PFSK-1 (cell line): ENCODE measurements around the gene OBP2B.

Experiments
- FOXP2 ChIP-seq: optimal IDR thresholded peaks from 2 replicates; pipeline ENCODE3; 2011; ENCODE audit warnings: borderline replicate concordance, control low read depth, inconsistent platforms; ENCODE audit not compliant: insufficient read depth; ENCODE audit errors: extremely low read length, extremely low read depth
- POLR2AphosphoS5 ChIP-seq: IDR thresholded peaks from 2 replicates; pipeline ENCODE4 v1.6.1; 2012; ENCODE audit warnings: low read depth, mild to moderate bottlenecking, control low read depth, low read length, moderate library complexity
- REST ChIP-seq, 2 experiments: IDR thresholded peaks; 2 replicates each; pipeline versions ENCODE4 v1.6.1 to v1.8.0; 2011 to 2012; ENCODE audit warnings: low read depth in 2 of 2, low read length in 2 of 2, control low read depth in 1 of 2, inconsistent platforms in 1 of 2, mild to moderate bottlenecking in 1 of 2, moderate library complexity in 1 of 2; ENCODE audit not compliant: insufficient read depth in 1 of 2
- SIN3A ChIP-seq: IDR thresholded peaks from 2 replicates; pipeline ENCODE4 v1.6.1; 2012; ENCODE audit warnings: mild to moderate bottlenecking, low read length, moderate library complexity, borderline replicate concordance; ENCODE audit not compliant: insufficient read depth
- TAF1 ChIP-seq: IDR thresholded peaks from 2 replicates; pipeline ENCODE4 v1.6.1; 2012; ENCODE audit warnings: low read length, control low read depth, borderline replicate concordance; ENCODE audit not compliant: insufficient read depth

The OBP2B gene

GRCh38 chr9:133256136-133256461, 47.0 kb upstream of the OBP2B start:
- no peak for TF ChIP-seq FOXP2

DNA sequence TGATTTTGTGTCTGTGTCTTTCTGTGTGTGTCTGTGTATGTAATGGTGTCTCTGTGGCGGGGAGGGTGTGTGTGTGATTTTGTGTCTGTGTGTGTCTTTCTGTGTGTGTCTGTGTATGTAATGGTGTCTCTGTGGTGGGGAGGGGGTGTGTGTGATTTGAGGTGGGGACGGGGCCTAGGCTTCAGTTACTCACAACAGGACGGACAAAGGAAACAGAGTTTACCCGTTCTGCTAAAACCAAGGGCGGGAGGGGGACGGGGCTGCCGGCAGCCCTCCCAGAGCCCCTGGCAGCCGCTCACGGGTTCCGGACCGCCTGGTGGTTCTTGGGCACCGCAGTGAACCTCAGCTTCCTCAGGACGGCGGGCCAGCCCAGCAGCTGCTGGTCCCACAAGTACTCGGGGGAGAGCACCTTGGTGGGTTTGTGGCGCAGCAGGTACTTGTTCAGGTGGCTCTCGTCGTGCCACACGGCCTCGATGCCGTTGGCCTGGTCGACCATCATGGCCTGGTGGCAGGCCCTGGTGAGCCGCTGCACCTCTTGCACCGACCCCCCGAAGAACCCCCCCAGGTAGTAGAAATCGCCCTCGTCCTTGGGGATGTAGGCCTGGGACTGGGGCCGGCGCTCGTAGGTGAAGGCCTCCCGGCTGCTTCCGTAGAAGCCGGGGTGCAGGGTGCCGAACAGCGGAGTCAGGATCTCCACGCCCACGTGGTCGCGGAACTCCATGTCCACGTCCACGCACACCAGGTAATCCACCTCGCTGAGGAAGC, 46.5 kb upstream of the OBP2B start:
- TF ChIP-seq FOXP2 (no peak), POLR2AphosphoS5 (no peak), REST (IDR thresholded peaks at IDR 0.05; ENCODE audit: insufficient read depth in 1 of 2, low read depth in 2 of 2, low read length in 2 of 2) (no peak), TAF1 (no peak), SIN3A (no peak)

GRCh38 chr9:133254471-133254870, 45.4 kb upstream of the OBP2B start:
- TF ChIP-seq REST (IDR thresholded peaks at IDR 0.05; ENCODE audit: insufficient read depth in 1 of 2, low read depth in 2 of 2, low read length in 2 of 2), result no peak
- no peak for TF ChIP-seq SIN3A
- TF ChIP-seq TAF1, result no peak
- TF ChIP-seq POLR2AphosphoS5, result no peak
- TF ChIP-seq FOXP2, result no peak

DNA sequence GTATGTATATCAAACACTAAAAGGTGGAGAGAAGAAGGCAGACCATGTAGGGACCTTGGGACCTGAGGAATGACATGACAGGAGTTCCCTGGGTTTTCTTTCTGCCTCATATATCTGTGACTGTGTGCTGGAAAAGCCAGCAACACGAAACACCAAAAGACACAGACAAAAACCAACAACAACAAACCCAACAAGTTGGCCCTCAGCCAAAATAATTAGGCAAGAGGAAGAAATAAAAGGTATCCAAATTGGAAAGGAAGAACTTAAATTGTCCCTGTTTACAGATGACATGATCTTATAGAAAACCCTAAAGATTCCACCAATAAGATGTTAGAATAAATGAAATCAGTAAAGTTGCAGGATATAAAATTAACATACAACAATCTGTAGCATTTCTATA, 44.2 kb upstream of the OBP2B start:
- TF ChIP-seq REST (IDR thresholded peaks at IDR 0.05; ENCODE audit: insufficient read depth in 1 of 2, low read depth in 2 of 2, low read length in 2 of 2), result no peak
- no peak for TF ChIP-seq POLR2AphosphoS5
- TF ChIP-seq SIN3A, result no peak
- TF ChIP-seq TAF1, result no peak
- no peak for TF ChIP-seq FOXP2

DNA sequence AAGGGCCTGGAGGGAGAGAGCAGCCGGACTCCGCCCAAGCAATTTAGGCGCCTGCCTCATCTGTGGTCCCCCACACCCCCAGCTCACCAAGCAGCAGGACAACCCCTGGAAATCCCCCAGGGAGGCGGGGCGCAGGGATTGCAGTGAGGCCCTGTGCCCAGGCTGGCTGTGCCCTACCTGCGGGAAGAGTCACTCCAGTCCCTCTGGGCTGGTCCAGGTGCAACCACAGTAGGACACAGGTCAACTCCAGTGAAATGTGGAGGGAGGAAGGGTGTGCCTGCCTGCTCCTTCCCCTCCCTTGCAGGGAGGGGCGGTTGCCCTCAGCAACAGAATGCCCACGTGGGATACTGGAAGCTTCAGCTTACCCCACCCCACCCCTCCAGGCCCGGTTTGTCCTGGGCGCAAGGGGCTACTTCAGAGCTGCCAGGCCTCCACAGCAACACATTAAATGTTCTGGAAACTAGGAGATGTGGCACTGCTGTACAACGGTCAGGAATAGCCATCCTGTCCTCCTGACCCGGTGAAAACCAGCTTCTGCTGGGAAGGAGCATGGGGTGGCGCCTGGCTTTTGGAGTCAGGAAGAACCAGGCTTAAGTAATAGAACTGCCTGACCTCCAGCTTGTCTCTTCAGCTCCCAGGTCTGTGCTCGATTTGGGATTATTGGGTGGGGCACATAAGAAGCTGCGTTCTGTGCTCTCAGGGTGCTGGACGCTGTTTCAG, 43.4 kb upstream of the OBP2B start:
- TF ChIP-seq FOXP2 (no peak), SIN3A (no peak), POLR2AphosphoS5 (no peak), REST (IDR thresholded peaks at IDR 0.05; ENCODE audit: insufficient read depth in 1 of 2, low read depth in 2 of 2, low read length in 2 of 2) (no peak), TAF1 (no peak)
